Large intestine (tissue), 3 donors: Measurements from ENCODE around the gene CEMIP2. TPM values are rescaled to one million over a fixed set of nuclear protein-coding genes. Genes with fewer than 3 reads are reported as not detected.

Experiments used
- DNase-seq, 2 donors: peaks; one replicate each; pipeline versions ENCODE4 v3.0.0 to v3.0.0-alpha.2; 2013
- H3K27ac ChIP-seq: one replicate; pipeline ENCODE4 v1.5.1; 2013; ENCODE audit warnings: low read length
- H3K27me3 ChIP-seq: 2 replicates; pipeline ENCODE4 v1.6.1; 2013; ENCODE audit warnings: low read length; ENCODE audit not compliant: control insufficient read depth, insufficient read depth
- H3K36me3 ChIP-seq: 2 replicates; pipeline ENCODE4 v1.6.1; 2013; ENCODE audit warnings: low read length; ENCODE audit not compliant: control insufficient read depth, insufficient read depth
- H3K4me1 ChIP-seq: one replicate; pipeline ENCODE4 v1.6.1; 2013; ENCODE audit warnings: low read length; ENCODE audit not compliant: control insufficient read depth, insufficient read depth
- H3K4me3 ChIP-seq: one replicate; pipeline ENCODE4 v1.5.1; 2013; ENCODE audit warnings: low read length
- H3K9me3 ChIP-seq: one replicate; pipeline ENCODE4 v1.6.1; 2013; ENCODE audit warnings: mild to moderate bottlenecking, low read depth, low read length, moderate library complexity; ENCODE audit not compliant: control insufficient read depth
- WGBS: methylation state at CpG from one replicate; pipeline ENCODE4 v1.1.5; 2013; ENCODE audit warnings: low lambda C conversion rate; ENCODE audit not compliant: insufficient coverage; 5-methylcytosine and 5-hydroxymethylcytosine counted together
- polyA plus RNA-seq: library from polyadenylated mRNA; unstranded; fragments of 120-200 nt; gene quantifications from one replicate; pipeline ENCODE4 v1.2.1, GENCODE V29; 2013

CEMIP2 gene
- polyA plus RNA-seq, 1 donor = 41.9 TPM

DNA sequence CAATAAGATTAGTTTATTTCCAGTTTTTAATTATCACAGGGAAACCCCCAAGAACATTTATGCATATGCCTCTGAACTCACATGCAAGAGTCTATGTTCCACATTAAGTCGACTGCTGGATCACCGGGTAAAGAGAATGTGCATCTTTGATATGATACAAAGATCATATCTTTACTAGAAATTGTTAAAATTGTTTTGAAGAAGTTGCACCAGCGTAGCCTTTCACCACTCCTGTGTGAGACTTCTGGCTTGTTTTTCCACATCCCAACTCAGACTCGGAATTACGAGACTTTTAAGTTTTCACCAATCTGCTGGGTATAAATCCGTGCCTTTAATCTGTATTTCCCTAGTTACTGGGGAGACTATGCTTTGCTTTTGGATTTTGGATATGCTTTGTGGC is 113.2 kb downstream of the CEMIP2 start:
- no peak for DNase-seq
- WGBS = 75% methylated on average over 1 of the region's 6 CpGs
- H3K9me3 ChIP-seq = no peaks in the 10 kb centered on the region
- no peak overlapping the region for H3K27ac ChIP-seq
- H3K4me1 ChIP-seq = no peaks in the 10 kb centered on the region
- no peaks in the 10 kb centered on the region for H3K36me3 ChIP-seq
- no peaks in the 10 kb centered on the region for H3K27me3 ChIP-seq
- no peak overlapping the region for H3K4me3 ChIP-seq

DNA sequence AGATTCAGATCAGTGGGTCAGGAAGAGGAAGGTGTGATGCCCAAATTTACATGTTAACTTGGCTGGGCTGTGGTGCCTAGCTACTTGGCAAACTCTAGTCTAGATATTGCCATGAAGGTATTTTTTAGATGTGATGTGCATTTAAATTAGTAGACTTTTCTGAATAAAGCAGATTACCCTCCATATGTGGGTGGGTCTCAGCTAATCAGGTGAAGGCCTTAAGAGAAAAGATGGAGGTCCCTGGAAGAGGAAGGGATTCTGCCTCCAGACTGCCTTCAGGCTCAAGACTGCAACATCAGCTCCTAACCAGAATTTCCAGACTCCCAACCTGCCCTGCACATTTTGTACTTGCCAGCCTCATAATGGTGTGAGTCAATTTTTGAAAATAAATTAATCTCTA is 115.8 kb downstream of the CEMIP2 start:
- H3K9me3 ChIP-seq = no peaks in the 10 kb centered on the region

DNA sequence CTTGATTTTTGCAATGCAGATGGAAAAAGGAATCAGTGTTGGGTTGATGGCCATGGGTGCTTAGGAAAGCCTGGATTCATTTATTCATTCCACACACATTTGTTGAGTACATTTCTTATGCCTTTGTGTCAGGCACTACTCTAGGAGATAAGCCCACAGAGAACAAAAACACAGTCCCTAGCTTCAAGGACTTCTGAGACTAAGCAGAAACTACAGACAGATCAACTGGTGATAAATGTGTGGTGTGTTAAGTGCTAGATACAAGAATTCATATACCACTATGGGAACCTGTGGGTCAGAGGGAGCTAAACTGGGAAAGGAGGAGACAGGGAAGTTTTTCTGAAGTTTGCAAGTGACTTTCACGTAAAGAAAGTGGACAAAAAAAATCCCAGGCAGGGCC is 119.9 kb downstream of the CEMIP2 start:
- Histone ChIP-seq H3K27me3 (no peaks in the 10 kb centered on the region), H3K4me1 (no peaks in the 10 kb centered on the region), H3K36me3 (no peaks in the 10 kb centered on the region), H3K27ac (no peak overlapping the region), H3K4me3 (no peak overlapping the region), H3K9me3 (no peaks in the 10 kb centered on the region)
- no peak for DNase-seq
- no CpG with 5 or more reads among the region's 1 CpG for WGBS

More for the DNA sequence above, 115.8 kb downstream of the CEMIP2 start:
- H3K36me3 ChIP-seq = no peaks in the 10 kb centered on the region
- DNase-seq = no peak
- H3K4me3 ChIP-seq = no peak overlapping the region
- H3K4me1 ChIP-seq = no peaks in the 10 kb centered on the region
- H3K27me3 ChIP-seq = no peaks in the 10 kb centered on the region
- H3K27ac ChIP-seq = no peak overlapping the region

DNA sequence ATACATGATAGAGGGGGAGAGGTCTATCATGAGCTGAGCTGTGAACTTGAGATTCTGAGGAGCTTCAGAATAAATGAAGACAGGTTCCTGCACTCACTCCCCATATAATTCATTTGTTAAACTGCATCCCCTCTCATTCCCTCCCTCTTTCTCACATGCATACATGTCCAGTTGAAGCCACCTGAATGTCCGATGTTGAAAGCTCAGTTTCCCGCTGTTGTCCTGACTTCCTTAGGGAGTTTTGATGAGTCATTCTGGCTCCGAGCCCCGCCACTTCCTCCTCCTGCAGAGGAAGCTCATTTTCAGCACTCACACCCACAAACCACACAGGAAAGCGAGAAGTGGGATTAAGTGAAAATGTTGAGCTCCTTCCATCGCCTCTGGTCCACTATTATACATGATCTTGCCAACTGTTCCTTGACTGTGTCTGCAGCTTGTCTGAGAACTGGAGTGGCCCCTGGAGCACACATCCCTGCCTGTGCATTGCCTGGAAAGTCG is 121.2 kb downstream of the CEMIP2 start:
- H3K36me3 ChIP-seq = no peaks in the 10 kb centered on the region
- no CpG with 5 or more reads among the region's 7 CpGs for WGBS
- DNase-seq = peak in 1 of 2 donors; percentile 33
- no peak overlapping the region for H3K27ac ChIP-seq
- no peaks in the 10 kb centered on the region for H3K4me1 ChIP-seq
- no peaks in the 10 kb centered on the region for H3K27me3 ChIP-seq
- H3K9me3 ChIP-seq = no peaks in the 10 kb centered on the region
- no peak overlapping the region for H3K4me3 ChIP-seq

DNA sequence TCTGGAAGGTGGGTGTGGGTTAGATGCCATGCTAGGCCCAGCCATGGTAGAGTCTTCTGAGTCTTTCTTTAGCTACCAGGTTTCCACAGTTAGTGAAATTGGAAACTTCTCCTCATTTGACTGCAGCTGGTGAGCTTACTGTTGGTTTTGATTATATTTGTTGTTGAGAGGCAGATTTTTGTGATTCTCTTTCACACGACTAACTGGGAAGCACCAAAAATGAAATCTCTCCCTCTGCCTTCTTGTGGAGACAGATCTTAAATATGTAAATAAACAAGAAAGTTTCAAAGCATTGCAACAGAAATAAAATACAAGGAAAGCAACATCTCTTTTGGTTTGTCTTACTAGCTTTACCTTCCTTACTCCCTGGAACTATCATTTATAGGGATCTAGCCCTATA is 122.2 kb downstream of the CEMIP2 start:
- DNase-seq = no peak
- no peaks in the 10 kb centered on the region for H3K9me3 ChIP-seq
- H3K36me3 ChIP-seq = no peaks in the 10 kb centered on the region
- H3K4me1 ChIP-seq = no peaks in the 10 kb centered on the region
- no CpG with 5 or more reads among the region's 1 CpG for WGBS
- no peak overlapping the region for H3K27ac ChIP-seq
- H3K27me3 ChIP-seq = no peaks in the 10 kb centered on the region
- no peak overlapping the region for H3K4me3 ChIP-seq

DNA sequence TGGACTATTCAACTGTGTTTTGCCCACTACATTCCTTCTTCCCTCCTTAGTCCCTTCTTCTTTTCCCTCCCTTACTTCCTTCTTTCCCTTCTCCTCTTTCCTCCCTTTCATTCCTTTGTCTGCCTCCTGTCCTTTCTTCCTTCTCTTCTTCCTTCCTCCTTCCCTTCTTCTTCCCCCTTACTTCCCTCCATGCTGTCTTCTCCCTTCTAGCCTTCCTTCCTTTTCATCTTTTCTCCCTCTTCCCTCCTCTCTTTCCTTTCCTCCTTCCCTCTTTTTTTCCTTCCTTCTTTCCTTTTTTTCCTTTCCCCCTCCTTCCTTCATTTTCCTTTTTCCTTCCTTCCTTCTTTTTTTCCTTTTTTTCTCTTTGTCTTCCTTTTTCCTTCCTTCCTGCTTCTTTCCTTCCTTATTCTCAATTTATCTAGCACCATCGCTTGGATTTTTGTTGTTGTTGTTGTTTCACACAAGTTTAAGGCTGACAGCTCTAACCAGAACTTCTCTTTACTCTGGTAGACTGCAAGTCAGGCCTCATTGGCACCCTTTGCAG is 123.4 kb downstream of the CEMIP2 start:
- Histone ChIP-seq H3K27ac (no peak overlapping the region), H3K27me3 (no peaks in the 10 kb centered on the region), H3K9me3 (no peaks in the 10 kb centered on the region), H3K4me1 (no peaks in the 10 kb centered on the region), H3K36me3 (no peaks in the 10 kb centered on the region), H3K4me3 (no peak overlapping the region)
- DNase-seq = no peak
- WGBS = 100% methylated on average over 1 of the region's 1 CpG

DNA sequence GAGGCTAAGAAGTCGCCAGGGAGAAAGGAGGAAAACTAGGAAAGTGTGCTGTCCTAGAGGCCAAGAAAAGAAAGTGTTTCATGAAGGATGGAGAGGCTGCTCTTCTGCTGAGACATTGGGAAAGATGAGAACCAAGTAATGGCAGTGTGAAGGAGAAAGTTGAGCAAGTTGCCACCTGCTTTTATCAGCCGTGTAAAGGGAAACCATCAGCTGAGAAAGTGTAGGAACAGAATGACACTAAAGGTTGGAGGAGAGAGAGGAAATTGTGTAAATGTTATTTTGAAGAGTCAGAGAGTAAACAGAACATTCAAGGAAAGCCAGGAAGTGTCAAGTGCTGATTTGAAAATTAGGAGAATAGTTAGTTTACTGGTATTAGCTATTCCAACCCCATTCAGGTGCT is 125.0 kb downstream of the CEMIP2 start:
- no peak for DNase-seq
- H3K4me1 ChIP-seq = no peaks in the 10 kb centered on the region
- no peaks in the 10 kb centered on the region for H3K27me3 ChIP-seq
- H3K9me3 ChIP-seq = no peaks in the 10 kb centered on the region
- no peaks in the 10 kb centered on the region for H3K36me3 ChIP-seq
- WGBS = 86% methylated on average over 2 of the region's 2 CpGs
- H3K4me3 ChIP-seq = no peak overlapping the region
- H3K27ac ChIP-seq = no peak overlapping the region

DNA sequence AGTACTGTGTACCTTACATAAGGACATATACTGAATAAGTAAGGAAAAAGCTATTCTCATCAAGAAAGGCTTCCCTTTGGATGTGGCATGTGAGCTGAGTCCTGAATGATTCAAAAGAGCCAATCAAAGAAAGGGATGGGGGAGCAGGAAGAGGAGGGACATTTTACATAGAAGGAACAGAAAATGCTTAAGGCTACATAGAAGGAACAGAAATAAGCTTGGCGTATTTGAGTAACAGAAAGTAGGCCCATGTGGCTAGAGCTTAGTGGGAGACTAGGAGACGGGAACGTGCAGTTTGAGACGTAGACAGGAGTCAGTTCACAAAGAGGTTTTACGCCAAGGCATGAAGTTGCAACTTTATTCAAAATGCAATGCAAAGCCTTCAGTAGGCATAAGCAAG is 126.3 kb downstream of the CEMIP2 start:
- Histone ChIP-seq H3K27ac (no peak overlapping the region), H3K4me1 (no peaks in the 10 kb centered on the region), H3K27me3 (no peaks in the 10 kb centered on the region), H3K9me3 (no peaks in the 10 kb centered on the region), H3K4me3 (no peak overlapping the region), H3K36me3 (no peaks in the 10 kb centered on the region)
- no peak for DNase-seq
- WGBS = 93% methylated on average over 3 of the region's 5 CpGs

DNA sequence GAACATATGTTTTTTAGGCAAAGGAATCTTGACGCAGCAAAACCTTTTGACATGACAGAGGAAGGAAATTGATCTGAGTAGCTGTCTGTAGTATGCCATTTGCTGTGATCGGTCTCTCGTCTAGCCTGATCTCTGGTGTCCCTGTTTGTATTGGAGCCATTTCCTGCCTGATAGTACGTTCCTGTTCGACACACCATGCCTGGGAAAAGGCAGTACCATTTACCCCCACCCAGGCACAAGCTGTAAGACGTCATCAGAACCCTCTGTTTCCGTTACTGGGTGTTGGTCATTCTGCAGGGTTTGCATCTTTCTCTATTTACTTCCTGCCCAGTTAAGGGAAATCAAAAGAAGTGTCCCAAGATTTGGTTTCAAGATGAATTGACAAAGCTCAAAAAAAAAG is 129.7 kb downstream of the CEMIP2 start:
- Histone ChIP-seq H3K4me1 (no peaks in the 10 kb centered on the region), H3K36me3 (no peaks in the 10 kb centered on the region), H3K9me3 (no peaks in the 10 kb centered on the region), H3K27me3 (no peaks in the 10 kb centered on the region), H3K27ac (no peak overlapping the region), H3K4me3 (no peak overlapping the region)
- 100% methylated on average over 1 of the region's 7 CpGs for WGBS
- DNase-seq = no peak

DNA sequence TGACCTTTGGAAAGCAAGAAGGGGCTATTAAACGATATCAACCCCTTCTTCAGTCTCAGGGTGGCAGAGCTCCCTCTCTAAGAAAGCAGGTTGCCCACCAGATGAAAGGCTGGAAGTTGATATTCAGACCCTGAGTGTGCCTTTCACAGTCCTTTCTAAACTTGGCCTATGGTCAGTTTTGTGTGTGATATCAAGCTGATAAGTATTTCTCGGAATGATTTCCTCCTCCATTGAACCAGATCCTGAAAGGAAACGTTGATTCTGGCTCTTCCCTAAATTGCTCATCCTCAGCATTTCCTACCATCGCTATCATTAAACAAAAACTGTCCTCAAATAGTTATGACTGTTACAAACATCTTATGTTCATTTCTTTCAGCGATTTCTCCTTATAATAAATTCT is 130.4 kb downstream of the CEMIP2 start:
- DNase-seq = no peak
- Histone ChIP-seq H3K27me3 (no peaks in the 10 kb centered on the region), H3K36me3 (no peaks in the 10 kb centered on the region), H3K27ac (no peak overlapping the region), H3K9me3 (no peaks in the 10 kb centered on the region), H3K4me3 (no peak overlapping the region), H3K4me1 (no peaks in the 10 kb centered on the region)
- WGBS = 82% methylated on average over 2 of the region's 5 CpGs

DNA sequence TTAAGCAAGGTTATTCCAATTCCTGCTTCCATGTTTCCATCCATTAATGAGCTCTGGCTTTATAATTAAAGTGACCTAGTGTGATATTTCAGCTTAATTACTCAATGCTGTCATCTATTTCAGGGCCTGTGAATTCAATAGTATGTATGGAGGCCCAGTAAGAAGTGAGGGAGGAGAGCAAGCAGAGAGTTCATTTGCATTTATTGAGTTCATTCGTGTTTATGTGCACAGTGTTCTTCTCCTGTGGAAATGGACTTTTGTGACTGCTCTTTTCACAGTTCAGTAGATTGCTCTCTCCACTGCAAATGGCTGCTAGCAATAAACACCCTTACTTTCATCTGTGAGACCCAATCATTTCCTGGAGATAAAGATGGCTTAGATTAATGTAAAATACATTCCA is 130.9 kb downstream of the CEMIP2 start:
- no peaks in the 10 kb centered on the region for H3K9me3 ChIP-seq
- H3K27me3 ChIP-seq = no peaks in the 10 kb centered on the region
- WGBS = 0% methylated on average over 1 of the region's 1 CpG
- no peak for DNase-seq
- H3K27ac ChIP-seq = no peak overlapping the region
- H3K4me3 ChIP-seq = no peak overlapping the region
- H3K36me3 ChIP-seq = no peaks in the 10 kb centered on the region
- no peaks in the 10 kb centered on the region for H3K4me1 ChIP-seq
